ENCODE measurements around the gene TRPM8.
A peak's percentile ranks its signal among the peaks of the same experiment; 100 is the strongest.

Gene TRPM8

GRCh38 chr2:233976087-233976486 lies 58.9 kb downstream of the TRPM8 start:
- no peaks in the 10 kb centered on the region for H3K27me3 ChIP-seq (ENCODE audit: insufficient read depth, insufficient read length)
- no peaks in the 10 kb centered on the region for H3K36me3 ChIP-seq (ENCODE audit: insufficient read depth, insufficient read length, low read length)
- DNase-seq (ENCODE audit: low read depth, low spot score) = no peak
- no peak overlapping the region for H3K9ac ChIP-seq (ENCODE audit: insufficient read length, low read depth)
- H3K9me3 ChIP-seq (ENCODE audit: insufficient read depth, low read length) = peaks cover 14% of the 10 kb centered on the region; the same call in 1 of the 2 replicates
- peaks cover 5% of the 10 kb centered on the region for H3K4me1 ChIP-seq (ENCODE audit: insufficient read depth, insufficient read length)
- H3K4me3 ChIP-seq (ENCODE audit: insufficient read length, low read depth) = no peak overlapping the region
- TF ChIP-seq YY1 (IDR thresholded peaks at IDR 0.05; ENCODE audit: insufficient read depth, insufficient read length) = no peak
- TF ChIP-seq SUZ12 (IDR thresholded peaks at IDR 0.05; ENCODE audit: extremely low read depth, insufficient read depth, insufficient read length) = no peak
- no peak for TF ChIP-seq ZNF274 (IDR thresholded peaks at IDR 0.05; ENCODE audit: low read depth, low read length)

- Histone ChIP-seq H3K9me3 (ENCODE audit: insufficient read depth, low read length) (peaks cover 10% of the 10 kb centered on the region; the same call in 1 of the 2 replicates), H3K9ac (ENCODE audit: insufficient read length, low read depth) (no peak overlapping the region), H3K4me3 (ENCODE audit: insufficient read length, low read depth) (no peak overlapping the region), H3K4me1 (ENCODE audit: insufficient read depth, insufficient read length) (peaks cover 5% of the 10 kb centered on the region), H3K36me3 (ENCODE audit: insufficient read depth, insufficient read length, low read length) (no peaks in the 10 kb centered on the region), H3K27me3 (ENCODE audit: insufficient read depth, insufficient read length) (no peaks in the 10 kb centered on the region)
- DNase-seq (ENCODE audit: low read depth, low spot score) = peak; percentile 35
- TF ChIP-seq YY1 (IDR thresholded peaks at IDR 0.05; ENCODE audit: insufficient read depth, insufficient read length) (no peak), SUZ12 (IDR thresholded peaks at IDR 0.05; ENCODE audit: extremely low read depth, insufficient read depth, insufficient read length) (no peak)
Observed at GRCh38 chr2:233976690-233977294, 59.6 kb downstream of the TRPM8 start.

GRCh38 chr2:233977296-233977837 lies 60.2 kb downstream of the TRPM8 start:
- DNase-seq (ENCODE audit: low read depth, low spot score) = peak; percentile 5
- no peak overlapping the region for H3K4me3 ChIP-seq (ENCODE audit: insufficient read length, low read depth)
- no peak overlapping the region for H3K9ac ChIP-seq (ENCODE audit: insufficient read length, low read depth)
- no peaks in the 10 kb centered on the region for H3K27me3 ChIP-seq (ENCODE audit: insufficient read depth, insufficient read length)
- no peaks in the 10 kb centered on the region for H3K36me3 ChIP-seq (ENCODE audit: insufficient read depth, insufficient read length, low read length)
- H3K4me1 ChIP-seq (ENCODE audit: insufficient read depth, insufficient read length) = peaks cover 5% of the 10 kb centered on the region
- TF ChIP-seq ZNF274 (IDR thresholded peaks at IDR 0.05; ENCODE audit: low read depth, low read length) (no peak), SUZ12 (IDR thresholded peaks at IDR 0.05; ENCODE audit: extremely low read depth, insufficient read depth, insufficient read length) (no peak), YY1 (IDR thresholded peaks at IDR 0.05; ENCODE audit: insufficient read depth, insufficient read length) (no peak)
- H3K9me3 ChIP-seq (ENCODE audit: insufficient read depth, low read length) = peaks cover 10% of the 10 kb centered on the region; the same call in 1 of the 2 replicates

- H3K4me1 ChIP-seq (ENCODE audit: insufficient read depth, insufficient read length) = no peaks in the 10 kb centered on the region
- no peak for DNase-seq (ENCODE audit: low read depth, low spot score)
Observed at GRCh38 chr2:233979748-233980147, 62.6 kb downstream of the TRPM8 start.

GRCh38 chr2:233980955-233981561 lies 63.9 kb downstream of the TRPM8 start:
- H3K9me3 ChIP-seq (ENCODE audit: insufficient read depth, low read length) = no peaks in the 10 kb centered on the region
- H3K27me3 ChIP-seq (ENCODE audit: insufficient read depth, insufficient read length) = no peaks in the 10 kb centered on the region
- no peak overlapping the region for H3K9ac ChIP-seq (ENCODE audit: insufficient read length, low read depth)
- TF ChIP-seq ZNF274 (IDR thresholded peaks at IDR 0.05; ENCODE audit: low read depth, low read length) = no peak
- no peak for TF ChIP-seq YY1 (IDR thresholded peaks at IDR 0.05; ENCODE audit: insufficient read depth, insufficient read length)
- no peak for TF ChIP-seq SUZ12 (IDR thresholded peaks at IDR 0.05; ENCODE audit: extremely low read depth, insufficient read depth, insufficient read length)
- no peaks in the 10 kb centered on the region for H3K36me3 ChIP-seq (ENCODE audit: insufficient read depth, insufficient read length, low read length)
- H3K4me3 ChIP-seq (ENCODE audit: insufficient read length, low read depth) = no peak overlapping the region
- DNase-seq (ENCODE audit: low read depth, low spot score) = no peak
- no peaks in the 10 kb centered on the region for H3K4me1 ChIP-seq (ENCODE audit: insufficient read depth, insufficient read length)

More at GRCh38 chr2:233979748-233980147, 62.6 kb downstream of the TRPM8 start:
- H3K9ac ChIP-seq (ENCODE audit: insufficient read length, low read depth) = no peak overlapping the region
- no peaks in the 10 kb centered on the region for H3K9me3 ChIP-seq (ENCODE audit: insufficient read depth, low read length)
- TF ChIP-seq YY1 (IDR thresholded peaks at IDR 0.05; ENCODE audit: insufficient read depth, insufficient read length) (no peak), ZNF274 (IDR thresholded peaks at IDR 0.05; ENCODE audit: low read depth, low read length) (no peak), SUZ12 (IDR thresholded peaks at IDR 0.05; ENCODE audit: extremely low read depth, insufficient read depth, insufficient read length) (no peak)
- no peaks in the 10 kb centered on the region for H3K27me3 ChIP-seq (ENCODE audit: insufficient read depth, insufficient read length)
- H3K36me3 ChIP-seq (ENCODE audit: insufficient read depth, insufficient read length, low read length) = no peaks in the 10 kb centered on the region
- no peak overlapping the region for H3K4me3 ChIP-seq (ENCODE audit: insufficient read length, low read depth)

- DNase-seq (ENCODE audit: low read depth, low spot score) = no peak
- Histone ChIP-seq H3K4me1 (ENCODE audit: insufficient read depth, insufficient read length) (no peaks in the 10 kb centered on the region), H3K9me3 (ENCODE audit: insufficient read depth, low read length) (no peaks in the 10 kb centered on the region), H3K9ac (ENCODE audit: insufficient read length, low read depth) (no peak overlapping the region), H3K36me3 (ENCODE audit: insufficient read depth, insufficient read length, low read length) (no peaks in the 10 kb centered on the region), H3K27me3 (ENCODE audit: insufficient read depth, insufficient read length) (no peaks in the 10 kb centered on the region), H3K4me3 (ENCODE audit: insufficient read length, low read depth) (no peak overlapping the region)
- TF ChIP-seq YY1 (IDR thresholded peaks at IDR 0.05; ENCODE audit: insufficient read depth, insufficient read length) (no peak), ZNF274 (IDR thresholded peaks at IDR 0.05; ENCODE audit: low read depth, low read length) (no peak), SUZ12 (IDR thresholded peaks at IDR 0.05; ENCODE audit: extremely low read depth, insufficient read depth, insufficient read length) (no peak)
Observed at GRCh38 chr2:233981574-233982420, 64.6 kb downstream of the TRPM8 start.

Measured in NT2/D1 (cell line).